ENCODE results near the gene RRM2.

Gene RRM2

DNA sequence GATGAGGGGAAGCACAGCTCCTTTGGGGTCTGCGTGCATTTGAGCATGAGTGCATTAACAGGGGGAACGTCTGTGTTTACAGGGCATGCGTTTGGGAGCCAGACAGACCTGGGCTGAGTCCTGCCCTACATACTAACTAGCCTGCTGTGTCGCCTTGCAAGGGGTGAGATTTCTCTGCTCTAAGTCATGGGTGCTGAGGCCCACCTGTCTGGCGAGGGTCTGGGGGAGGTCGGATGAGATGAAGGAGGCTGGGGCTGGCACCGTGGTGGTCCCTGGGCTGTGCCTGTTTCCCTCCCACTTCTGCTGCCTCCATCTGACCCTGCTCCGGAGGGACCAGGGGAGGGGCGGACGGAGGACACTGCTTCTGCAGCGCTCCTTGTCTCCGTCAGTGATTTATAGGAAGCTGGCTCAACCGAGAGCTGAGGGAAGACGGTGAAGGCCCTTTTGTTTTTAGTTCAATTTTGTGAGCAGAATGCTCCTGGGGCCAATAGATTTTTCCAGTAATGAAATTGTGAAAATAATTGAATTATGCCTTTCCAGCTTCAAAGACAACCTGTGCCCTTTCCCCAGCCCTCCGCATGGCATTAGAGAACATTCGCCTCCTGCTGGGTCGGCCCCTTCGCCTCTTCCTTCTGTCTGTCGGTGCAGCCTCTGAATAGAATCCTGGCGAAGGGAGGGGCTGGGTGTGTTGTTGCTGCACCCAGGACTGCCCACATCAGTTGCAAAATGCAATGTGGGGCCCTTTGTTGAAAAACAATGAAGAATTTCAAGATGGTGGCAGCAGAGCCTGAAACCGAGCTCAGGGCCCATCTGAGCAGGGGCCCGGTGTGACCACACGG is 49.7 kb downstream of the RRM2 start:
- no peak for DNase-seq (ENCODE audit: low spot score)

DNA sequence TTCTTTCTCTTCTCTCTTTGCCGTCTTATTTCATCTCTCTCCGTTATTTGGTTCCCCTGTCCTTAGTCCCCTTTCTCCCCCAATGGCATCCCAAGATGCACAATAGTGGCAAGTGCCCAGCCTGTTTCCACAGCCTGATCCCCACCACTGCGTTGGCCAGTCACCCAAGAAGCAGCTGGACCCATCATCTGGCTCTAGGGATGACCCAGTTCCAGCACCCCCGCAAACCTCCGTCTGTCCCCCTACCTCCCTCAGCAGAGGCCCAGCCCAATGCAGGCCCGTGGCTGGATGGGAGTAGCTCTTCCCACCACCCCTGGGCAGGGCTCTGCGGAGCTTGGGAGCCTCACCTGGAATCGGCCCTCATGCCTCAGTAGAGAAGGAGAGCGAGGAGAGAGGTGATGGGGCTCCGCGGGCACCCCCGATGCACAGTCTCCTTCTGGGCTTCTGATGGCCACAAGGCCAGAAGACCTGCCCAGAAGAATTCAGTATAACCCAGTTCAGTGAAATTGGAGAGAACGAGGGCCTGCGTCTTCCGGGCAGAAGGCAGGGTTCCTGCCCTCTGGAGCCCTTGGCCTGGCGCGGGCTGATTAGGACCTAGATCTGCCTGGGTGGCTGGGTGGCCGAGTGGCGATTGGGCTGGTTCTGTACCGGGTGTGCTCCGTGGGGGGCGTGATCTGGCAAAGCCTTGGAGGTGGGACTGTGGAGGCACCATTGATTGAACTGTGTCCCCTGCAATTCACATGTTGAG is 50.9 kb downstream of the RRM2 start:
- DNase-seq (ENCODE audit: low spot score): no peak

DNA sequence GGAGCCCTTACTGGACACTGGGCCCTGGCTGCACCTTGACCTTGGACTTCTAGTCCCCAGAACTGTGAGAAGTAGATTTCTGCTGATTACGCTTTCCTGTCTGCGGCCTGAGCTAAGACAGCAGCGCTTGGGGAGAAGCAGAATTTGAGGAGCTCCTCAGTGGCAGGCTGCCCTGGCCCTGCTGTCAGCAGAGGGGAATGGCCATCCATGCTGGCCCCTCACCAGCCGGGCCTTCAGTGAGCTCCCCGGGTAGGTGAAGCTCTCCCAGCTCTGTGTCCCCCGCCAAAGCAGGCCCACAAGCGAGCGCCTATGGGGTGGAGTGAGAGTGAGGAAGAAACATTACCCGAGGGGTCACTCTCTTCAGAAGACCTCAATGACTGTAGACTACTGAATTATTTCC is 51.6 kb downstream of the RRM2 start:
- DNase-seq (ENCODE audit: low spot score): no peak

DNA sequence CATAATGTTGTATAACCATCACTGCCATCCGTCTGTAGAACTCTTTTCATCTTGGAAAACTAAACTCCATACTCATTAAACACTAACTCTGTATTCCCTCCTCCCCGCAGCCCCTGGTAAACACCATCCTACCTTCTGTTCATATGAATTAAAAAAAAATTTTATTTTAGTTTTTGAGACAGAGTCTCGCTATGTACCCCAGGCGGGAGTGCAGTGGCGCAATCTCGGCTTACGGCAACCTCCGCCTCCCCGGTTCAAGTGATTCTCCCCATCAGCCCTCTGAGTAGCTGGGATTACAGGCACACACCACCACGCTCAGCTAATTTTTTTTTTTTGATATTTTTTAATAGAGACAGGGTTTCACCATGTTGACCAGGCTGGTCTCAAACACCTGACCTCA is 52.9 kb downstream of the RRM2 start:
- DNase-seq (ENCODE audit: low spot score): no peak

DNA sequence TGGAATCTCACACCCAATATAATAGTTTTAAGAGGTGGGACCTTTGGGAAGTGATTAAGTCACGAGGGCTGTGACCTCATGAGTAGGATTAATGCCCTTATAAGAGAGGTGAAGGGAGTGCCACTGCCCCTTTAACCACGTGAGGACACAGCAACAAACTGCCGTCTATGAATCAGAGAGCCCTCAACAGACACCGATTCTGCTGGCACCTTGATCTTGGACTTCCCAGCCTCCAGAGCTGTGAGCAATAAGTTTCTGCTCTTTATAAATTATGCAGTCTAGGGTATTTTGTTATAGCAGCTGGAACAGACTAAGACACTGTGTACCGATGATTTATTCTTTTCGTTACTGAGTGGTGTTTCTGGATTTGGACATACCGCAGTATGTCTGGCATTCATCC is 56.2 kb downstream of the RRM2 start:
- DNase-seq (ENCODE audit: low spot score): no peak

DNA sequence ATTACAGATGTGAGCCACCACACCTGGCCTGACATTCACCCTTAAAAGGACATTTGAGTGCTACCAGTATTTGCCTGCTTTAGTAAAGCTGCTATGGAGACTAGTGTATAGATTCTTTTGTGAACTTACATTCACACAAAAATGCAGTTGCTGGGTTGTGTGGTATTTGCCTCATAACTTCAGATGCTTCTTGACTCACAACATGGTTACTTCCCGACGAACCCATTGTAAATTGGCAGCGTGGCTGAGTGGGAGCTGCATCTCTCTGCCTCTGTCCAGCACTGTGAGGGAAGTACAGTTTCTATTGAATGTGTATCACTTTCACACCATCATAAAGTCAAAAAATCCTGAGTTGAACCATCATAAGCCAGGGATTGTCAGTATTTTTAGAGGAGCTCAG is 56.9 kb downstream of the RRM2 start:
- no peak for DNase-seq (ENCODE audit: low spot score)

DNA sequence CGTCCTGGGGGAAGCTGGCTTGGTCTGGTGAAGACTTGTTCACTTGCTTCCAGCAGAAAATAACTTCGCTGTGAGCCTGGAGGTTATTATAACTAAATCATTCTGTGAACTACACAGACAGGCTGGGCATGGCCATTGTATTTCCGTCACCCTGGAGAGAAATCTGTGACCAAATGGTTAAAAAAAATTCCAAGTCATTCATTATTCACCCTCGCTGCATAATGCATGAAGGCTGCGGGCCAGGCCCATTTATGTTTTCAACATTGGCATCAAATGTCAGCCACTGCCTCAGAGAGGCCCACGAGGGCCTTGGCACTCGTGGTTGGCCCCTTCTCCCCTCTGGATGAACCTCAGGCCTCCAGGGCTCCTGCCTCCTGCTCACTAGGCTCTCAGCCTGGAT is 57.7 kb downstream of the RRM2 start:
- no peak for DNase-seq (ENCODE audit: low spot score)

All from AG20443 (cell line).